LHCN-M2 (cell line): ENCODE data around the gene SCGB3A2. TPM values are rescaled to one million over a fixed set of nuclear protein-coding genes. Genes with fewer than 3 reads are reported as not detected.
A peak's percentile ranks its signal among the peaks of the same experiment; 100 is the strongest.
"Not testable (repeated sequence)": the region's sequence is repeated elsewhere in the genome, so short reads cannot be mapped to it uniquely, and the experiment has no call there.

Experiments
- DNase-seq: peaks from one replicate; pipeline ENCODE4 v3.0.0-alpha.2; 2012; ENCODE audit warnings: low read depth
- total RNA-seq: library from RNA; depleted of rRNA; stranded (reverse); fragments of >200 nt; gene quantifications from 2 replicates; pipeline ENCODE4 v1.2.3, GENCODE V29; 2014

The SCGB3A2 gene
- total RNA-seq, 1 experiment from 2014 or later, result not detected

DNA sequence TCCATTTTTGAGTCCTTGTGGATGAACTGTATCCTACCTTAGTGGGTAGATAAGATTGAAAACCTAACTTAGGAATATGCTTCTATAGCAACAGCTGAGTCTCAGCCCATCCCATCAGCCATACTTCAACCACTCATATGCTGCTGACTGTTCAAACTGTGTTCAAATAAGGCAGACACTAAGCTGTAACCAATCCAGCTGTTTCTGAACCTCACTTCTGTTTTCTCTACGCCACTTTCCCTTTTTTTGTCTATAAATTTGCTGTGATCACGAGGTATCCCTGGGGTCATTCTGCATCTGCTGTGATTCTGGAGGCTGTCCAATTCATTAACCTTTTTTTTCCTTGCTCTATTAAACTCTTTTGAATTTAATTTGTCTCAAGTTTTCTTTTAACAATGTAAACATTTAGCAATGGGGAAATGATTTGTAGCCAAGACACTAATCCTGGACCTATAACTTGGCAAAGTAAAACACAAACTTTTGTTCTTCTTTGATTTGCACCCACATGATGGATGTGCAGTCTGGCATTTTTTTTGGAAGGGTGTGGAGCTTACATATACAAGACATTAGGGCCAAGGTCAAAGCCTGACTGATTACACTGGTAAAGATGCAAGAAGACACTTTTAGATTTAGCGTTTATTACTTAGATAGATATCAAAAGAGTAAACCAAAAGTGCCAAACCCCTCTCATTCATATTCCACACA is 14.9 kb upstream of the SCGB3A2 start:
- DNase-seq, result no peak

DNA sequence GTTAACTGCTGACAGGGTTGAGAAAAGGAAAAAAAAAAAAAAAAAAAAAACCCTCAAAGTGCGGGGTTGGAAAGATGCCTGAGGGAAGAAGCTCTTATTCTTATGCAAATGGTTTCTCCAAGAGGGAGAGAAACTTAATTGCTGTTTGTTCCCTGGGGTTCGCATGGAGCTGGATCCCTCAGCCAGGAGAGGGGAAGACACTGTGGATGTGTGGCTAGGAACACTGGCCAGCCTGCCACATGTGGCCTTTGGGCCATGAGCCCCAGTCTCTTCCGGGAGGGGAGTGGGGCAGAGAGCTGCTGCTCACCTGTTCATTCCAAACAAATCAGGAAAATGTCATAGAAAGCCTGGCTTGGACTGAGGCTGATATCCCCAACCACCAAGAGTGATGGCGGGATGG is 9.4 kb upstream of the SCGB3A2 start:
- no peak for DNase-seq

DNA sequence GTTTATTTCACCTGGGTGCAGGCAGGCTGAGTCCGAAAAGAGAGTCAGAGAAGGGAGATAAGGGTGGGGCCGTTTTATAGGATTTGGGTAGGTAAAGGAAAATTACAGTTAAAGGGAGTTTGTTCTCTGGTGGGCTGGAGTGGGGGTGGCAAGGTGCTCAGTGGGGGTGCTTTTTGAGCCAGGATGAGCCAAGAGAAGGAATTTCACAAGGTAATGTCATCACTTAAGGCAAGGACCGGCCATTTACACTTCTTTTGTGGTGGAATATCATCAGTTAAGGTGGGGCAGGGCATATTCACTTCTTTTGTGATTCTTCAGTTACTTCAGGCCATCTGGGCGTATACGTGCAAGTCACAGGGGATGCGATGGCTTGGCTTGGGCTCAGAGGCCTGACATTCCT is 8.6 kb upstream of the SCGB3A2 start:
- not testable (repeated sequence) for DNase-seq

DNA sequence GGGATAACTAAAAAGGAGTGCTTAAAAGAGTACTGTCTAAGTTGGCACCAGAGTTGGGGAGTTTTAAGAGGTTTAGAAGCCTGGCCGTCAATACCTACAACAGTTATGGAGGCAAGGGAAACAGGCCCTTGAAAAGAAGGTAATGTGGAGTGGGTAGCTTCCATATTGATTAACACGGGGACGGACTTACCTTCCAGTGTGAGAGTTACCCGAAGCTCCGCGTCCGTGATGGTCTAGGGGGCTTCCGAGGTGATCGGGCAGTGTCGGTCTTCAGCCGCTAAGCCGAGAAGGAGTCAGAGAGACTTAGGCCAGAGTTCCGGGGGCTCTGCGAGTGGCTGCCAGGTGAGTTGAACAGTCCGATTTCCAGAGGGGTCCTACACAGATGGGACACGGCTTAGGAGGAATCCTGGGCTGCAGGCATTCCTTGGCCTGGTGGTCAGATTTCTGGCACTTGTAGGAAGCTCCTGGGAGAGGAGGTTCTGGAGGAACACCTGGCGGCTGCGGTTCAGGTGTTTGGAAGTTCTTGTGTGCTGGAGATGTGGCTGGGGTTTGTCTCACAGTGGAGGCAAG is 6.4 kb upstream of the SCGB3A2 start:
- not testable (repeated sequence) for DNase-seq

DNA sequence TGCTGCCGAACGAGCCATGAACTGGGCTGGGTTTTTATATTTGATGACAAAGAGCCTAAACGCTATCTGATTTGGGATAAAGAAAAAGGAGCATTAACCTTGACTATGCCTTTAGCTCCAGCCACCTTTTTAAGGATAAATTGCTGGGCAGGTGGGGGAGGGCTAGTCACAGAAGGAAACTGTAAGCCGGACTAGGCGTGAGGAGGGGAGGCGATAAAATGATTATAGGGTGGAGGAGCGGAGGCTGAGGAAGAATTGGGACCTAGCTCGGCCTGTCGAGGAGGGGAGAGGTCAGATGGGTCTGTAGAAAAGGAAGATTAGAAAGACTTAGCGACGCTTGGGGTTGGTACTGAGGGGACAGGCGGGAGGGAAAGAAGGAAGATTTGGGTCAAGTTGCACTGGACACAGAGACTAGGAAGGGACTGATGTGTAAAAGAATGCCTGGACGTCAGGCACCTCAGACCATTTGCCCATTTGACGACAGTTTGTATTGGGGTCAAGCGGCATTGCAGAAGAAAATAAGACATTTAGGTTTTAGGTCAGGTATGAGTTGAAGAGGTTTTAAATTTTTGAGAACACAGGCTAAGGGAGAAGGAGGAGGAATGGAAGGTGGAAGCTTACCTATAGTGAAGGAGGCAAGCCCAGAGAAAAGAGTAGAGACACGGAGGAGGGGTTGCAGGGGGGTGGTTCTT is 5.6 kb upstream of the SCGB3A2 start:
- DNase-seq, result not testable (repeated sequence)

DNA sequence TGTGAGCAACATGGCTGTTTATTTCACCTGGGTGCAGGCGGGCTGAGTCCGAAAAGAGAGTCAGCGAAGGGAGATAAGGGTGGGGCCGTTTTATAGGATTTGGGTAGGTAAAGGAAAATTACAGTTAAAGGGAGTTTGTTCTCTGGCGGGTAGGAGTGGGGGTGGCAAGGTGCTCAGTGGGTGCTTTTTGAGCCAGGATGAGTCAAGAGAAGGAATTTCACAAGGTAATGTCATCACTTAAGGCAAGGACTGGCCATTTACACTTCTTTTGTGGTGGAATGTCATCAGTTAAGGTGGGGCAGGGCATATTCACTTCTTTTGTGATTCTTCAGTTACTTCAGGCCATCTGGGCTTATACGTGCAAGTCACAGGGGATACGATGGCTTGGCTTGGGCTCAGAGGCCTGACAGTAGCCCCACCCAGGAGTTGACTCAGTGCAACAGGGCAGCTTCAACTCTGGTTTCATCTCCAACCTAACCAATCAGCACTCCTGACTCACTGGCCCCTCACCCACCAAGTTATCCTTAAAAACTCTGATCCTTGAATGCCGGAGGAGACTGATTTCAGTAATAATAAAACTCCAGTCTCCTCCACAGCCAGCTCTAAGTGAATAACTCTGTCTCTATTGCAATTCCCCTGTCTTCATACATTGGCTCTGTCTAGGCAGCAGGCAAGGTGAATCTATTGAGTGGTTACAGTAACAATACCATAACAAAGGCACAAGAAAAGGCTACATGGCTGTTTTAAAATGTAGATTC is 4.2 kb upstream of the SCGB3A2 start:
- DNase-seq, result not testable (repeated sequence)

DNA sequence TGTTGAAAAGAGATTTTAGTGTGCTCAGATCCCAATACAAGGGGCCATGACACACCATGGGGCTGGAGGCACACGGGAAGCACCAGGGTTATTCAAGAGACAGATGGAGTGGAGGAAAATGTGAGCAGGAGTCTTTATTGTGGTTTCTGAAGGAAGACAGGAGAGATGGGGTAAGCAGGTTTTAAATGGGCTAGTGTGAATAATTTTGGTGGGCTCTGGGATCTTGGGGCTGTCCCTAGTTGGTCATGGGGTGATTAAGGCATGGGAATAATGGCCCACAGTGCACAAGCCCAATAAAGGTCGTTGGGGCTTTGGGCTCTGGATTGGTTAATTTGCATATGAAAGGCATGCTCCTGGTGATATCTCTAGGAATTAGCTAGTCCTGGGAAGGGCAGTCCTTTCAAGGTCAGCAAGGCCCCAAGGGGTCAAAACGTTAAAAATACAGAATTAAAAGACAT is 3.6 kb upstream of the SCGB3A2 start:
- DNase-seq, result no peak

DNA sequence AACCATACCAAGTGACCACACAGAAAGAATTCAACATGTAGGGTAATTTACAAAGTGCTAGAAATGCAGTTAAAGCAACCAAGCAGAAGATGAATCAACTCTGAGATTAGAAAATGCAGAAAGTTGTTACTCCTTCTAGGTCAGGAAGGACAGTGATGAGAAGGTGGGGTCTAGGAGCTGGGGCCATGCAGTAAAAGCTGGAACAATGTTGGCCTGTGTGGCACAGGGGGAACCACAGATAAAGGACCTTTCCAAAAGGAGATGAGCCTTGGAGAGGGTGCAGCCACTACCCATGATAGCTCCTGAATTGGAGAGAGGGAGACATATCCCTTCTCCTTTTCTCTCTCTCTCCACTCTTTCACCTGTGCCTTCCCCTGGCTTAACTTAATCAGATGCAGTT is 2.4 kb upstream of the SCGB3A2 start:
- DNase-seq, result no peak

DNA sequence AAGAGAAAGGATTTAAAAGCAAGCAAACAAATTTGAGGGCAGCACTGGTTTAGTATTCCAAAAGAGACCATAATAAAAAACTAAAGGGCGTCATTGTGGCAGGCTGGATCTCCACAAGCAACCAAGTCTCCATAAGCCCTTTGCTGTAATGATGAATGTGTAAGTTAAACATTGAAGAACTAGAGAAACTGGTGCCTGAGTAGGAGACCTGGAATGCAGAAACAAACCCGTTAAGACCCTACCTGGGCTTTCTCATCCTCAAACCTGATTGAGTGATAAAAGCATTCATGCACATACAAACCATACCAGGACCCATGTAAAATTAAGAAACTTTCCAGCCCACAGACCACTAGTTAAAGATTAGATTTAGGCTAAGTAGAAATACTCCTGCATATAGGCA is 1.9 kb upstream of the SCGB3A2 start:
- DNase-seq, result no peak

DNA sequence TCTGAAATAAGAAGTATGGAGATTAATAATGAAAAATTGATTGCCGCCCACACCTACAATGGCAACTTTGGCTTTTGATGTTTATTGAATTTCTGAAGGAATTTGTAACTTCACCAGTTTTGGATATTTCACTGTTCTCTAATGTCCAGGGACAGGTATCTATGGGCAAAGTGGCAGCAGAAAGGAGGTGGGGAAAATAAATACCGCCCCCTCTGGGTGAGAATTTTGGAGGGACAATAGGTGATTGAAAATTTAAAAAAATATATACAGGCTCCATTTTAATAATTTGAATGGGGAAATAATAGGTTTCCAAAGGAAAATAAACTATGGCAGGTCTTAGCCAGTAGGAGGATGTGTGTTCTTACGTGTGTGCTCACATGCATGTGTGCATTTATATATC is 1.3 kb downstream of the SCGB3A2 start:
- no peak for DNase-seq

DNA sequence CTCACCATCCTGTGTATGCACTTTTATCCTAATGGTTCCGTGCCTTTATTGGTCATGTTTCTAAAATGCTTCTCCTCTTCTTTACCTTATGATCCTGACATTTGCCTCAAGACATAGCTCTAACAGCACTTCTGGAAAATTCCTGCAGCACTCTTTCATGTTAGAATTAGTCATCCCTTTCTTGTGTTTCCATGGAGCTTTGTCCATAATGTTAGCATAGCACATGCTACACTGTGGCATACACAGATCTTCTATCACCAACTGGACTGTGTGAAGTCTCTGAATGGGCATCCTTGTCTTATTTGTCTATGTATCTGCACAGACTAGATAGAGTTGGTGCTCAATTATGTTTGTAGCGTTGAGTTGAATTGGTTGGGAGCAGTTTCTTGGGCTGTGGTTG is 2.0 kb downstream of the SCGB3A2 start:
- DNase-seq, result no peak

DNA sequence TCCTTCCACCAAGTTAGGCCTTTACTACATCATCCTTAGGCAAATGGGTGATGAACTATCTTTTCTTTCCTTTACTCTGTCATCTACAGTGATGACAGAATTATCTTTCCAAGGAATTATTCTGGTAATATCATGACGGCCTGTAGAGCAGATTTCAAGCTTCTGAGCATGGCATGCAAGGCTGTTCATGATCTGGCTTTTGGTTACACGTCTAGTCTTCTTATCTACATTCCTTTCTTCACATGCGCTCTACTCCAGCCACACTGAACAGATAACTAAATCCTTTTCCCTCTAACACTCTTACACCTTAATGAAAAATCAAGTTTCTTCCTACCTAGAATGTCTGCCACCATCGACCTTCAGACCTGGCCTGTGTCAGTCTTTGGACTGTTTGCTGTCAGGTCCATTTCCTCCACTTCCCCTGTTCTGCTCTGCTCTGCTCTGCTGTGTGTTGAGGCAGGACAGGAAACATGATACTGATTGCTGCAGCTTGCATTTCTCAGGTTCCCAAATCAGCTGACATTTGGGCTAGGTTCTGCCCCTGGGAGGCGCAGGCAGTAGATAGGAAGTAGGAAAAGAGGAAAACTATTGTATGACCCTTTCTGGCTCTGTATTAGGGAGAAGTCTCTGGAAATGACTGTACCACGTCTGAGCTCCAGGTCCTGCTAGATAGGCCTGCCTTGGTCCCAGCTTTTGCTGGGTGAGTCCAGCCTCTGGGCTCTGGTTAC is 4.2 kb downstream of the SCGB3A2 start:
- no peak for DNase-seq

DNA sequence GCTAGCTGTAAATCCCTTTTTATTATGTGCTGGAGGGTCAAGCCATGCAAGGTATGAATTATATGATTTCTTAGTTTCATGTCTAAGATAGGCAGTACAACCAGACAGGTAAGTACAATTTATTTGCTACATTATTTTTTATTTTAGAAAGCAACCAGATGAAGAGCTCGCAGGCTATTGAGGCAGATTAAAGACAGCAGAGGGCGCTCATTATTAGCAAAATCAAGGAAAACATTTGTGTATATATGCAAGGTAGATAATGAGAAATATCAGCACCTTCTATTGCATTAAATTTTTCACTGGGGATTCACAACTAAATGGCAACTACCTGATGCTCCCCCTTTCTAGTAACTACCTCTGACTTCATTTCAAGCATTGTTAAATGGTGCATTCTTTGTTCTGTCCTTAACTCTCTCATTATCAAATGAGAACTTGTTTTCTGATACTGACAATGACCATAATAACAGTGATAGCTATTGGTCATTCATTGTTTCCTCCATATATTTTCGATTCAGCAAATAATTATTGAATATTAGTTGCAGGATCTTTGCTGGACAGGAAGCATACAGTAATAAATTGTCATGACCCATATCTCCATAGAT is 8.6 kb downstream of the SCGB3A2 start:
- DNase-seq, result peak; percentile 6

DNA sequence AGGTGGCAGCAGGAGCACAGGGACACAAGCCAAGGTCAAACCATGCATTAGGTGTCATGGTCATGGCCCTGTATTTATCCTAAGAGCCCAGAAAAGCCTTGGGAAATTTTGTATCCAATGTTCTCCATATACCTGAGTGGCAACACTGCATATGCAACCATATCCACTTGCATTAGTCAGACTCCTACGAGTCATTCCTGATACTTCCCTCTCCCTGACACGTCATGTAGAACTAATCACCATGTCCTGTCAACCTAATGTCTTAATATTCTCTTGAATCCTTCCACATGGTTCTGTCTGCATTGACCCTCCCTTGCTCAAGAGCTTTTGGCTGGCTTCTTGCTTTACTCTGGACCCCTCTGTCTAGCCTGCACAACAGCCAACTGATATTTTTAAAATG is 9.4 kb downstream of the SCGB3A2 start:
- DNase-seq, result no peak

DNA sequence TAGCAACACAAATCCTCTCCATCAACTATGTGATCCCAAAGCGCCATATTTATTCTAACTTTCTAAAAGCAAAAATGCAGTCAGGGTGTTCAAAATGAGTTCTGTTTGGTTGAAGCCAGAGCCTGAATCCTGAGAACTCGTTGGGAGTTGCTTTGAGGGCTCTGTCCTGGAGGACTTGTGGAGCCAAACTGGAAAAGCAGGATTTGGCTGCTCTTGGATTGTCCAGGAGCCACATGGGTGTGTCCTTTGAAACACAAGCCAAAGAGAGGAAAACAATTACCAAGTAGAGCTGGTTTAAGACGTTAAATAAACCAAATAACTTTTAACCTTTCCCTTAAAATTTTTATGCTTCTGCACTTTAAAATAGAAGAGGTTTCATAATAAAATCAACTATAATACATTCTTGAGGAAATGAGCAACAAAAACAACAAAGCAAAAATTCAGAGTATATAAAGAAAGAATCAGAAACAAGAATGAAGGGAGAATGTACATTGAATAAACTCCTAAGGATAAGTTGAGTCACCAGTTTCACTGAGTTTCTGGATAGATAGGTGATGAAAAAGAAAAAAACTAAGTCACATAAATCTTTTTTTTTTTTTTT is 14.3 kb downstream of the SCGB3A2 start:
- no peak for DNase-seq

DNA sequence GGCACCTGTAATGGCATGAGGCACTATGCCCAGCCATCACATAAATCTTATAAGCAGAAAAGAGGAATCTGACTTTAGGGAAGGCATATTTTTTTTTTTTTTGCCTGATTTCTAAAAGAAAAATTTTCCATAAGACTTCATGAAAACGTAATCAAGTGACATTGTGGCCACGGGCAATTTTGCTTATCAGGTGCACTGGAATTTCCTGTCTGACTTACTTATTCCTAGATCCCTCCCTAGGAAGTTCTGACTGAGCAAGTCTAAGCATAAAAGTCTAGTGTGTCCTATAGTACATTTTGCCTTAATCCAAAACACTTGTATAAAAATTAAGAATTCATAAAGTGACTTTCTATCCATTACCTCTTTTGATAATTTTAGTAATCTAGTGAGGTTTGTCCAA is 15.3 kb downstream of the SCGB3A2 start:
- DNase-seq, result no peak

DNA sequence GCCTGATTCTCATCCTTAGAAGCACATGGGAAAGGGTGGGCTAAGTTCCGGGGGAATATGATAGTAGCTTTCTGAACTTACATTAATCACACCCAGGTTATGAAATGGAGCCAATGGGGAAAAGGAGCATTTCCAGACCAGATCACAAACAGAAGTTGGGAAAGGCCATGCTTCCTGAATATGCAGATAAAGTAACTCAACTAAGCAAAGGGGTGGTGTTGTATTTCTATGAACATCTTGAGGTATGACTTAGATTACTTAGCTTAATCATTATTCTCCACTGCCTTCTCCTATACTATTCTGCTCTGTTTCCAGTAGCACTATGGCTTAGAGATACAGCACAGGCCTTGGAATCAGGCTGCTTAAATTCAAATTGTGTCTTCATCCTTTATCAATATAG is 17.4 kb downstream of the SCGB3A2 start:
- no peak for DNase-seq

DNA sequence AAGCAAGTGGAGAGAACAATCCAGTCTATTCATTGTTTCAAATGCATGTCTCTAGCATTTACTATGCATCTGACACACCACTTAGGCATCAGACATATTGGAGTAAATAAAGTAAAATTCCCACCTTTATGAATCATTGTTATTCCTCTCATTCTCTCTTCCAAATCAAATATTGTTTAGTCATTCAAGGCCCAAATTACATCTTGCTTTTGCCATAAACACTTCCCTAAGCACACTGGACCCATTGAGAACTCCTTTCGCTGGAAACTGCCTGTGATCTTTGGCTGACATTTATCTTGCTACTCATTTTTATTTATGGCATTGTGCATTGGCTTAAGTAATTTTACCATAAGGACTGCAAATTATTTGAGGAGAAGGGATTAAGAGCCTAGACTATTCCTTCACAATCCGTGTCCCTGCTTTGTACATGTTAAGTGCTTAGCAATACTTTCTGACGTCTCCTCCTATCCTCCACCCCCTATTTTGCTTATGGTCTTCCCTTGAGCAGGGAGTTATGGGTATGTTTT is 20.4 kb downstream of the SCGB3A2 start:
- DNase-seq, result no peak

DNA sequence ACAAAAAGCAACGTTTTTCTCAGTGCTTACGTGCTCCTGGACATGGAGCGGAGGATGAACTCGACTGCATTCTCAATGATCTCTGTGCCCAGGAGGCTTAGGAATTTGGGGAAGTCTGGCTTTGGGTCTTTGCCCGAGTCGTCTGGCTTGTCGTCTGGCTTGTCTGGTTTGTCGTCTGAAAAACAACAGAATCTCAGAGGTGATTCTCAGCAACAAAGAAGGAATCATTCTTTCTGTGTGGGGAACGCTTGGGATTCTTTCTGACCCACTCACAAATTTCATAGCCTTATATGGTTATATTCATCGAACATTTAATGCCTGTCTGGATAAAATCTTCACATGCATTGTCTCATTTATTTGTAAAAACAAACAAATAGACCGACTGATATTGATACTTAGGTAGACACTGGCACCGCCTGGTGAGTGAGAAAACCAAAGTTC is 23.1 kb downstream of the SCGB3A2 start:
- DNase-seq, result no peak

DNA sequence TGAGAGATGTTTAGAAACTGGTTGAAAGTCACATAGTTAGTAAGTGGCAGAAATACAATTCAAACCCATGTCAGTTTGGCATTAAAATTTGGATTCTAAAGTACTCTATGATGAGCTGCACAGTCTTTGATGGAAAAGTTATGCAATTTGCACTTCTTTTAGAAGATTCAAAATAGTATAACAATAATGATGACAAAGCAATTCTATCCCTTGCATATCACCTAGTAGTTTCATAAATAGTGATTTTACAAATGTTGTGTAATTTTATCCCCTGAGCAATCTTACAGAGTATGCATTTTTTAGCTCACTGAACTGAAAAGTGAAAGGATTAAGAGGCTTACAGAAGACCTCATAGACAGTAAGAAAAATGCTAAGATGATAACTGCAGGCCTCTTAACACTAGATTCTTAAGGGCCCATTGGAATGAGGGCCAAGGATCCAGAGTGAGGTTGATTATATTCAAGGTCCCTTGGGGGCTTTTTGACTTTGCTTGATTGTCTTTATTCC is 24.2 kb downstream of the SCGB3A2 start:
- no peak for DNase-seq
